ENCODE results near the gene MAOB.

MAOB gene

DNA sequence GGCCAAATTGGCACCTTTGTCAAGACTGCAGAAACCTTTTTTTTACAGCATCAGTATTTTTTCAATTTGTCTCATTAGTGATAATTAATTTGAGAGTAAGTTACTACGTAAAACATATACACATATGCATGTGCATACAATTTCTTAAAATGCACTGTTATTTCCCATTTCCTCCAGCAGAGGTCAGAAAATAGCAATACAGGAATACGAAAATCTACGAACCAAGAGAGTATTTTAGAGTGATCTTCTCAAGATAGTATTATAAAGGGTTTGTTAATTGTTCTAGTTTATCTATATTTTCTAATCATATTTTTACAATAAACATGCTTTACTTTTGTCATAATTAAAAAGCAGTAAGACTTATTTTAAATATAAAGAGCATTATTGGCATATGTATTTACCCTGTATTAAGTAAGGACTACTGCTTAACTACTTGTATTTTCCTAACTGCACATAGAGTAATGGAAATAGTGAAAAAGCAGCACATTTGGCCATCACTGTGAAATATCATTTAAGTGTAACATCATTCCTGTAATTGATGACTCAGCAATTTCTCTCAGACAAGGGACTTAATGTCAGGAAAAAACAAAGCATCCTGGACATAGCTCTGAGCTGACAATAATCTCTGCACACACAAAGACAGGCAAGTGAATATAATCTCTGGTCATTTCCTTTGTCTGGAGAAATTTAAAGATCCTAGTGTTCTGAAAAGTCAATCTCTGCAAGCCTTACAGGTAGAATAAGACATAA lies 45.6 kb downstream of the MAOB start:
- ATAC-seq = peak; percentile 73; the same call in 2 of the 3 replicates
- TF ChIP-seq BACH2 (CRISPR knock-in tag; IDR thresholded peaks at IDR 0.05; ENCODE audit: borderline replicate concordance) (peak; percentile 92; the same call in 1 of the 2 replicates), ARNTL (CRISPR knock-in tag; IDR thresholded peaks at IDR 0.05; ENCODE audit: borderline replicate concordance, low read depth) (no peak)

DNA sequence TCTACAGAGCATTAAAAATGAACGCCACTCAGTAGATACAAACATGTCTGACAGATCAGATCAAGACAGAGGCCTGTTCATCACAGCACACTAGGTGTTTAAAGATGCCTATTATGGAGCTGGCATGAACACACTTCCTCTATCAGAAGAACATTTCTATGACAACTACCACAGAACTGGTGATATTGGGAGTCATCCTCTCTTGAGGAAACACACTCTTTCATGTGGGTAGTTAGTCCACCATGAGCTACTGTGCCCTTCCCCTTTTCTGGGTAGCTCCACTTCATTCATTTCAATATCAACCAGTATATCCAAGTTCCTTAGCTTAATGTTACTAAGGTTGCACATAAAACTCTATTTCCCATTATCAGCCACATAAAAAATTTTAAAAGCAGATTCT lies 46.7 kb downstream of the MAOB start:
- no peak for TF ChIP-seq OSR1 (CRISPR knock-in tag; IDR thresholded peaks at IDR 0.05)
- no peak for TF ChIP-seq ISL1 (CRISPR knock-in tag; IDR thresholded peaks at IDR 0.05)
- no peak for TF ChIP-seq CSDC2 (CRISPR knock-in tag; IDR thresholded peaks at IDR 0.05)
- no peak for TF ChIP-seq ESRRG (CRISPR knock-in tag; IDR thresholded peaks at IDR 0.05)
- TF ChIP-seq, protein P1, sequence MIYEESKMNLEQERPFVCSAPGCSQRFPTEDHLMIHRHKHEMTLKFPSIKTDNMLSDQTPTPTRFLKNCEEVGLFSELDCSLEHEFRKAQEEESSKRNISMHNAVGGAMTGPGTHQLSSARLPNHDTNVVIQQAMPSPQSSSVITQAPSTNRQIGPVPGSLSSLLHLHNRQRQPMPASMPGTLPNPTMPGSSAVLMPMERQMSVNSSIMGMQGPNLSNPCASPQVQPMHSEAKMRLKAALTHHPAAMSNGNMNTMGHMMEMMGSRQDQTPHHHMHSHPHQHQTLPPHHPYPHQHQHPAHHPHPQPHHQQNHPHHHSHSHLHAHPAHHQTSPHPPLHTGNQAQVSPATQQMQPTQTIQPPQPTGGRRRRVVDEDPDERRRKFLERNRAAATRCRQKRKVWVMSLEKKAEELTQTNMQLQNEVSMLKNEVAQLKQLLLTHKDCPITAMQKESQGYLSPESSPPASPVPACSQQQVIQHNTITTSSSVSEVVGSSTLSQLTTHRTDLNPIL (CRISPR knock-in tag; IDR thresholded peaks at IDR 0.05; ENCODE audit: low read depth) = no peak
- no peak for TF ChIP-seq ARNTL (CRISPR knock-in tag; IDR thresholded peaks at IDR 0.05; ENCODE audit: borderline replicate concordance, low read depth)
- no peak for ATAC-seq

DNA sequence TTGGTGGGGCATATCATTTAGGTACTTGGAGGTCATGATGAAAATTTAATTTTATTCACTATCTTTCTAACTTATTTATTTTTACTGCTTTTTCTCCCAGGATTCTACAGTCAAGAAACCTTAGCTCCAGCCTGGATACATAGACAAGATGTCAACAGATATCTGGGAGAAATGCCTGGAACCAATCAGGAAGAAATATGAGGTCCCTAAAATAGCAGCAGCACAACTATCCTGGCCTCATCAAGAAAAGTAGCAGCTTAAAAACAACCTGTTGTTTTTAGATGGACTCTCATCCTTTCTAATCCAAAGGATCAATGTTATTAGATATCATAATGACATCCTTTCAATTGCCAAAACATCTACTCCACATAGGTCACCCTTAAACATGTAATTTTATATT lies 54.5 kb downstream of the MAOB start:
- TF ChIP-seq RARB (CRISPR knock-in tag; IDR thresholded peaks at IDR 0.05) = no peak
- no peak for ATAC-seq

DNA sequence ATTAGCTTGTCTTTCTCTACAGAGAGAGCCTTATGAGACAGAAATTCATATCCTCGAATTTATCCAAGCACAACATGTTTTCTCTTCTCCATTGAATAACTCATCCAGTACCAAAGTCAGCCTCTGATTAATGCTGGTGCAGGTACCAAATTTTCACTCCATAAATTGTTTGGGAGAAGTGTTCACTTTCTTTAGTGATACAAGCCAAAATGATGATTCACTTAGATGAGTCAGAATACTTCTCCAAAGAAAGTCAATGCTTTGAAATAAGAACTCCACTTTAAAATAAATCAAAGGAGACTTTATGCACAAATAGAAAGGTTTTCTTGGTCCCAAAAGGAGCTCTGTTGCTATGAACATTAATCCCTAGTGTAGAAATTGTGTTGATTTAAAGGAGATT lies 60.2 kb downstream of the MAOB start:
- ATAC-seq = no peak; the same call in 2 of the 3 replicates
- TF ChIP-seq, protein P2, sequence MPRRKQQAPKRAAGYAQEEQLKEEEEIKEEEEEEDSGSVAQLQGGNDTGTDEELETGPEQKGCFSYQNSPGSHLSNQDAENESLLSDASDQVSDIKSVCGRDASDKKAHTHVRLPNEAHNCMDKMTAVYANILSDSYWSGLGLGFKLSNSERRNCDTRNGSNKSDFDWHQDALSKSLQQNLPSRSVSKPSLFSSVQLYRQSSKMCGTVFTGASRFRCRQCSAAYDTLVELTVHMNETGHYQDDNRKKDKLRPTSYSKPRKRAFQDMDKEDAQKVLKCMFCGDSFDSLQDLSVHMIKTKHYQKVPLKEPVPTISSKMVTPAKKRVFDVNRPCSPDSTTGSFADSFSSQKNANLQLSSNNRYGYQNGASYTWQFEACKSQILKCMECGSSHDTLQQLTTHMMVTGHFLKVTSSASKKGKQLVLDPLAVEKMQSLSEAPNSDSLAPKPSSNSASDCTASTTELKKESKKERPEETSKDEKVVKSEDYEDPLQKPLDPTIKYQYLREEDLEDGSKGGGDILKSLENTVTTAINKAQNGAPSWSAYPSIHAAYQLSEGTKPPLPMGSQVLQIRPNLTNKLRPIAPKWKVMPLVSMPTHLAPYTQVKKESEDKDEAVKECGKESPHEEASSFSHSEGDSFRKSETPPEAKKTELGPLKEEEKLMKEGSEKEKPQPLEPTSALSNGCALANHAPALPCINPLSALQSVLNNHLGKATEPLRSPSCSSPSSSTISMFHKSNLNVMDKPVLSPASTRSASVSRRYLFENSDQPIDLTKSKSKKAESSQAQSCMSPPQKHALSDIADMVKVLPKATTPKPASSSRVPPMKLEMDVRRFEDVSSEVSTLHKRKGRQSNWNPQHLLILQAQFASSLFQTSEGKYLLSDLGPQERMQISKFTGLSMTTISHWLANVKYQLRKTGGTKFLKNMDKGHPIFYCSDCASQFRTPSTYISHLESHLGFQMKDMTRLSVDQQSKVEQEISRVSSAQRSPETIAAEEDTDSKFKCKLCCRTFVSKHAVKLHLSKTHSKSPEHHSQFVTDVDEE (CRISPR knock-in tag; IDR thresholded peaks at IDR 0.05) = no peak
- TF ChIP-seq PPARA (CRISPR knock-in tag; IDR thresholded peaks at IDR 0.05; ENCODE audit: borderline replicate concordance) = no peak
- TF ChIP-seq ZFP30 (CRISPR knock-in tag; IDR thresholded peaks at IDR 0.05) = no peak
- TF ChIP-seq ZNF8 (CRISPR knock-in tag; IDR thresholded peaks at IDR 0.05) = no peak
- no peak for TF ChIP-seq SNAI2 (CRISPR knock-in tag; IDR thresholded peaks at IDR 0.05)
- no peak for TF ChIP-seq ARNTL (CRISPR knock-in tag; IDR thresholded peaks at IDR 0.05; ENCODE audit: borderline replicate concordance, low read depth)
- TF ChIP-seq ZNF70 (CRISPR knock-in tag; IDR thresholded peaks at IDR 0.05) = no peak
- no peak for TF ChIP-seq TCF4 (CRISPR knock-in tag; IDR thresholded peaks at IDR 0.05; ENCODE audit: borderline replicate concordance)
- no peak for TF ChIP-seq GLIS3 (CRISPR knock-in tag; IDR thresholded peaks at IDR 0.05)
- no peak for TF ChIP-seq RARB (CRISPR knock-in tag; IDR thresholded peaks at IDR 0.05)
- TF ChIP-seq TOX (CRISPR knock-in tag; IDR thresholded peaks at IDR 0.05; ENCODE audit: borderline replicate concordance) = no peak
- TF ChIP-seq OSR1 (CRISPR knock-in tag; IDR thresholded peaks at IDR 0.05) = no peak
- TF ChIP-seq, protein P3, sequence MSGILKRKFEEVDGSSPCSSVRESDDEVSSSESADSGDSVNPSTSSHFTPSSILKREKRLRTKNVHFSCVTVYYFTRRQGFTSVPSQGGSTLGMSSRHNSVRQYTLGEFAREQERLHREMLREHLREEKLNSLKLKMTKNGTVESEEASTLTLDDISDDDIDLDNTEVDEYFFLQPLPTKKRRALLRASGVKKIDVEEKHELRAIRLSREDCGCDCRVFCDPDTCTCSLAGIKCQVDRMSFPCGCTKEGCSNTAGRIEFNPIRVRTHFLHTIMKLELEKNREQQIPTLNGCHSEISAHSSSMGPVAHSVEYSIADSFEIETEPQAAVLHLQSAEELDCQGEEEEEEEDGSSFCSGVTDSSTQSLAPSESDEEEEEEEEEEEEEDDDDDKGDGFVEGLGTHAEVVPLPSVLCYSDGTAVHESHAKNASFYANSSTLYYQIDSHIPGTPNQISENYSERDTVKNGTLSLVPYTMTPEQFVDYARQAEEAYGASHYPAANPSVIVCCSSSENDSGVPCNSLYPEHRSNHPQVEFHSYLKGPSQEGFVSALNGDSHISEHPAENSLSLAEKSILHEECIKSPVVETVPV (CRISPR knock-in tag; IDR thresholded peaks at IDR 0.05) = no peak
- TF ChIP-seq ESRRG (CRISPR knock-in tag; IDR thresholded peaks at IDR 0.05) = no peak
- no peak for TF ChIP-seq ISL1 (CRISPR knock-in tag; IDR thresholded peaks at IDR 0.05)
- TF ChIP-seq, protein P1 (CRISPR knock-in tag; IDR thresholded peaks at IDR 0.05; ENCODE audit: low read depth) = no peak
- TF ChIP-seq CSDC2 (CRISPR knock-in tag; IDR thresholded peaks at IDR 0.05) = no peak
- TF ChIP-seq ZC3H10 (CRISPR knock-in tag; IDR thresholded peaks at IDR 0.05) = no peak
- TF ChIP-seq, protein P4, sequence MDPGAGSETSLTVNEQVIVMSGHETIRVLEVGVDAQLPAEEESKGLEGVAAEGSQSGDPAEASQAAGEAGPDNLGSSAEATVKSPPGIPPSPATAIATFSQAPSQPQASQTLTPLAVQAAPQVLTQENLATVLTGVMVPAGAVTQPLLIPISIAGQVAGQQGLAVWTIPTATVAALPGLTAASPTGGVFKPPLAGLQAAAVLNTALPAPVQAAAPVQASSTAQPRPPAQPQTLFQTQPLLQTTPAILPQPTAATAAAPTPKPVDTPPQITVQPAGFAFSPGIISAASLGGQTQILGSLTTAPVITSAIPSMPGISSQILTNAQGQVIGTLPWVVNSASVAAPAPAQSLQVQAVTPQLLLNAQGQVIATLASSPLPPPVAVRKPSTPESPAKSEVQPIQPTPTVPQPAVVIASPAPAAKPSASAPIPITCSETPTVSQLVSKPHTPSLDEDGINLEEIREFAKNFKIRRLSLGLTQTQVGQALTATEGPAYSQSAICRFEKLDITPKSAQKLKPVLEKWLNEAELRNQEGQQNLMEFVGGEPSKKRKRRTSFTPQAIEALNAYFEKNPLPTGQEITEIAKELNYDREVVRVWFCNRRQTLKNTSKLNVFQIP (CRISPR knock-in tag; IDR thresholded peaks at IDR 0.05; ENCODE audit: borderline replicate concordance, low read depth) = no peak
- TF ChIP-seq, protein P5, sequence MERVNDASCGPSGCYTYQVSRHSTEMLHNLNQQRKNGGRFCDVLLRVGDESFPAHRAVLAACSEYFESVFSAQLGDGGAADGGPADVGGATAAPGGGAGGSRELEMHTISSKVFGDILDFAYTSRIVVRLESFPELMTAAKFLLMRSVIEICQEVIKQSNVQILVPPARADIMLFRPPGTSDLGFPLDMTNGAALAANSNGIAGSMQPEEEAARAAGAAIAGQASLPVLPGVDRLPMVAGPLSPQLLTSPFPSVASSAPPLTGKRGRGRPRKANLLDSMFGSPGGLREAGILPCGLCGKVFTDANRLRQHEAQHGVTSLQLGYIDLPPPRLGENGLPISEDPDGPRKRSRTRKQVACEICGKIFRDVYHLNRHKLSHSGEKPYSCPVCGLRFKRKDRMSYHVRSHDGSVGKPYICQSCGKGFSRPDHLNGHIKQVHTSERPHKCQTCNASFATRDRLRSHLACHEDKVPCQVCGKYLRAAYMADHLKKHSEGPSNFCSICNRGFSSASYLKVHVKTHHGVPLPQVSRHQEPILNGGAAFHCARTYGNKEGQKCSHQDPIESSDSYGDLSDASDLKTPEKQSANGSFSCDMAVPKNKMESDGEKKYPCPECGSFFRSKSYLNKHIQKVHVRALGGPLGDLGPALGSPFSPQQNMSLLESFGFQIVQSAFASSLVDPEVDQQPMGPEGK (CRISPR knock-in tag; IDR thresholded peaks at IDR 0.05; ENCODE audit: borderline replicate concordance) = no peak
